DMS79 (cell line): Measurements from ENCODE around the gene PRSS1.
"Not testable (repeated sequence)": the region's sequence is repeated elsewhere in the genome, so short reads cannot be mapped to it uniquely, and the experiment has no call there.

Source experiments
- DNase-seq: peaks from one replicate; lab custom pipeline; 2025; lab: John Stamatoyannopoulos, UW

PRSS1 gene

DNA sequence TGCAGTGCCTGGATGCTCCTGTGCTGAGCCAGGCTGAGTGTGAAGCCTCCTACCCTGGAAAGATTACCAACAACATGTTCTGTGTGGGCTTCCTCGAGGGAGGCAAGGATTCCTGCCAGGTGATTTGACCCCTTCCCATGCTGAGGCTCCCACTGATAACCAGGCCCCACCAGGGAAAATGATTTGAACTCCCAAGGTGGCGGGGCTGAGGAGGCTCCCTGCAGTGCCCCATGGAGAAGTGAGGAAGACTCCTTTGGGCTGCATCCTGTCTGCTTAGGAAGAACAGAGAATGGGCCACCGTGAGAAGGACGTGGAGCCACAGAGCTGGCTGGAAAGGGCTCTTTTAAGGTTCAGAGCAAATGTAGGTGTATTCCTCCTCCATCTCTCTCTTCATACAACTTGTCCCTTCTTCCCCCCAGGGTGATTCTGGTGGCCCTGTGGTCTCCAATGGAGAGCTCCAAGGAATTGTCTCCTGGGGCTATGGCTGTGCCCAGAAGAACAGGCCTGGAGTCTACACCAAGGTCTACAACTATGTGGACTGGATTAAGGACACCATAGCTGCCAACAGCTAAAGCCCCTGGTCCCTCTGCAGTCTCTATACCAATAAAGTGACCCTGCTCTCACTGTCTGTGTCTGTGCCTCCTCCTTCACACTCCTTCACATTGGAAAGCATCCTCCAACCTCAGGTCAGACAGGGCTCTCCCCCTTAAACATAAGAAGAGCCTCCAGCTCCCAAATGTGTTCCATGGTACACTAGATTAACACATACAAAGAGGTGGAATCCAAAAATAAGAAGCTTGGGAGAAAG, 24.9 kb downstream of the PRSS1 start:
- no peak for DNase-seq

DNA sequence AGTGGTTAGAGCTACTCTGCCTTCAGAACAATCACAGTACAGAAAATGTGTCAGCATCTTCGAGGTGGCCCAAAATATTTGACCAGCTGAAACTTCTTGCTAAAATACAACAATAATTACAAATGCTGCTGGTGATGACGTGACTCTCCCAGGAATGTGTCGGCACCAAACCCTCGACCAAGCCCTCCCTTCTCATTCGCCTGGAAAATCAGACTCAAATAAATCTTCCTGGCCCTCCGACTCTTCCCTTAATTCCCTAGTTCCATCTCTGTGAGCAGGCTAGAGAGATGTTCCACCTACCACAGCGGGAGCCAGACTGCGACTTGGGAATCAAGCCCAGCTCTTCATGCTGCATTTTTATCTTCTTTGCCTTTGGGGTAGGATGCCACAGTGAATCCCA, 25.6 kb downstream of the PRSS1 start:
- no peak for DNase-seq

DNA sequence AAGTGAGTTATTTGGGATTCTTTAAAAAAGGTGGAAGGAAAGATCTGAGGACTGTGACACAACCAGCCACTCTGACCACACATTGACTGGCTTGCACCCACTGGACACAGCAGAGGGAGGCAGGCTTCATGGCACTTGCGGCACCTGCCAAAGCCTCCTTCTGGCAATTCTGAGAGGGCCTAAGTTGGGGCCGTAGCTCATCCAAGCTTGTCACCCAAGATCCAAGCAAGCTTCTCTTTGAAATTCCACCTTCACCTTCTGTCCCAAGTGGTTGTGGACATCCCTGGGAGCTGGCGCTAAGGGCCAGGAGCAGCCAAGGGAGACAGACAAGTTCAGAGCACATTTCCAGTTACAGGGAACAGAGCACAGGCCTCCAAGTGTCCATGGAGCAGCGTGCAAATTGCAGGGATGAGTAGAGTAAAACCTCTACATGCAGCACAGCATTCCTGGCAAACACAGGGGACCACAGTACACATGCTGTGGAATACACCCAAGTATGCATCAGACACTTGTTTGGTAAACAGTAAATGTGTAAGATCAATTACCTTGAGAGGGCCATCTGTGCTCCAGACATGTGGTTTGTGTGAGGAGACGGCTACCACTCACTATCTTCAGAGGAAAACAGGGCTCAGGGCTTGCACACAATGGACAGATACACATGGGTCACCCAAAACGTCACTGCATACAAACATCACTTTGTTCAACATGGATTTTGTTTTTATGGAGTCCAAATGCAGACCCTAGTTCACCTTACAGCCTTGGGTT, 26.3 kb downstream of the PRSS1 start:
- not testable (repeated sequence) for DNase-seq

DNA sequence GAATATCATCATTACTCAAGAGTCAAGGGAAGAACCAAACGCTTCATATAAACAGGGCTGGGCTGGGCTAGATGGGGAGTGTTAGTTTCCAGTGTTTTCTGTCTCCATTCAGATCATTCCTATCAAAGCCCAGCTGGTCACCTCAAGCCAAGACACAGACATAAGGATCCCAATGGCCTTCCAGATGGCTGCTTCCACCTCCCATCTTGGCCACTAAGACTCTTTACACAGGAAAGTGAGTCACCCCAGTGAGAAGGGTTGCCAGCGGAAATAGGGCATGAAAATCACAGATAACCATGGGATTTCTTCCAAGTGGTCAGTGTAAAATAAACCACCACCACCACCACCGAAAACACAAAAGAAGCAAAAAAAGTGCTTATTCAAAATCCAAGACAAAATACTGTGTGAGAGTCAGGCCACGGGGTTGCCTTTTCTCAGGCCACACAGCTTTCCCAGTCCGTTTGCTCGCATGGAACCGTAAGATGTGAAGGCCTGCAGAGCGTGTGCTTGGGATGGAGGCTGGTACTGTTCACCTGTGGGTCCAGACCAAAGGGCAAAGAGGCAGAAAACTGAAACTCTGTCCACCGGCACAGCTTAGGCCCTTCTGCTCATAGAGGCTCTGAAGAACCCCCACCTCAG, 27.1 kb downstream of the PRSS1 start:
- no peak for DNase-seq

DNA sequence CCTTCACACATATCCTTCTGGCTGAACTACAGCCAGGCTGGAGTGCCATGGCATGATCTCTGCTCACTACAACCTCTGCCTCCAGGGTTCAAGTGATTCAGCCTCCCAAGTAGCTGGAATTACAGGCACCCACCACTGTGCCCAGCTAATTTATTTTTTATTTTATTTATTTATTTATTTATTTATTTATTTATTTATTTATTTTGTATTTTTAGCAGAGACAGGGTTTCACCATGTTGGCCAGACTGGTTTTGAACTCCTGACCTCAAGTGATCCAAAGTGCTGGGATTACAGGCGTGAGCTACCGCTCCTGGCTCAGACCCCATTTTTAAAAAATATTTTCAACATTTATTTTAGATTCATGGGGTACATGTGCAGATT, 27.6 kb downstream of the PRSS1 start:
- DNase-seq: not testable (repeated sequence)

DNA sequence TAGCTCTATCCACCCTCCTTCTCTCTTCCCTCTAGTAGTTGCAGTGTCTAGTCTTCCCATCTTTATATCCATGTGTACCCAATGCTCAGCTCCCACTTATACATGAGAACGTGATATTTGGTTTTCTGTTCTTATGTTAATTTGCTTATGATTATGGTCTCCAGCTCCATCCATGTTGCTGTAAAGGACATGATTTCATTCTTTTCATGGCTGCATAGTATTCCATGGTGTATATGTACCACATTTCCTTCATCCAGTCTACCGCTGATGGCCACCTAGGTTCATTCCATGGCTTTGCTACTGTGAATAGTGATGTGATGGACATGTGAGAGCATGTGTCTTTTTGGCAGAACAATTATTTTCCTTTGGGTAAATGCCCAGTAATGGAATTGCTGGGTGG, 28.0 kb downstream of the PRSS1 start:
- no peak for DNase-seq

DNA sequence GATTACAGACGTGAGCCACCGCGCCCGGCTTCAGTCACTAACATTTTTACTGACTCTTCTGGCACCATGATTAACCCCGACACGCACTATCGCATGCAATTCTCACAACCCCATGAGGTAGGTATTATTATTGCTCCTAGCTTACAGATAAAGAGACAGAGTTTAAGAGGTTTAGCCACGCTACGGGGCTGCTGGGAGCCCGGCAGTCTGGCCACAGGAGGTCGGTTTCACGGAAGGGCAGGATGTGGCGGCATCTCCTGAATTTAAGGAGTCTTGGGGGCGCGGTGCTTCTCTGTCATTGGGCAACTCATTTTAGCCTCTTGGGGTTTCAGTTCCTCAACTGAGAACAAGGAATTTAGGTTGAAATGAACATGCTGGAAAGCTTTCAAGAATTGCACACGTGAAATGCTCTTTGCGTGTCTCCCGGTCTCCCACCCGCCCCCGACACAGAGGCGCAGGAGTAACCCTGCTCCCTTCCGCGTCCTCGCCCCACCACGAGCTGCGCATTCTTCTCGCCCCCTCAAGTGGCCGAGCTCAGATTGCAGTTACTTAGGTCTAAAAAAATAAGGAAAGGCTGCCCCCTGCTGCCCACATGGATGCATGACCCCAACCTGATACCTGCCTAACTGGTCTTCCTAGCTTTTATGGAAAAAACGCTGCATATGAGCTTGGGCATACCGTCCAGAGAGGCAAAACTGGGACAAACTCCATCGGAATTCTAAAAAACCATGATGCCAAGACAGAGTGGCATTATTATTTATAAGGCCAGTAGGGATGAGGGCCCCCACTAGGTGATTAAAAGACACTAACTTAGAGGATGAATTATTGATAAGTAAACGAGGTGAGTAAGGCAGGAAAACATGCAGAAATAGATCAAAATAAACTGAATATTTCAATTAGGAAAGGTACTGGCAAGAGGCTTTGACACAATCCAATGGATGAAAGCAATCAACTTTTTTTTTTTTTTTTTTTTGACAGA, 33.9 kb downstream of the PRSS1 start:
- peak; percentile 85 for DNase-seq

DNA sequence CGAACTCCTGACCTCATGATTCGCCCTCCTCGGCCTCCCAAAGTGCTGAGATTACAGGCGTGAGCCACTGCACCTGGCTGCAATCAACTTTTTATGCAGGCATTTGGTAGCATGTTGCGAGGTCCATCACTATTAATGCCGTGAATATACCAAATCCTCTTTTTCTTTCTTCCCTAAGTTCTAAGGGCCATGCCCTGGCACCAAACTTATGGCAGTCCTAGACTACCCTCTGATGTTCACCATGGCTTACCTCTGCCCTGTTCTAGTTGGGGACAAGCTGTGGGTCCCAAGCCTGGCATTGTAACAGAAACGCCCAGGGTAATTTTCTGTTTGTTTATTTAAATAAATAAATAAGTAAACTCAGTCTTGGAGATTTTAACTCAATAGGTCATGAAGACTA, 34.8 kb downstream of the PRSS1 start:
- DNase-seq: no peak

DNA sequence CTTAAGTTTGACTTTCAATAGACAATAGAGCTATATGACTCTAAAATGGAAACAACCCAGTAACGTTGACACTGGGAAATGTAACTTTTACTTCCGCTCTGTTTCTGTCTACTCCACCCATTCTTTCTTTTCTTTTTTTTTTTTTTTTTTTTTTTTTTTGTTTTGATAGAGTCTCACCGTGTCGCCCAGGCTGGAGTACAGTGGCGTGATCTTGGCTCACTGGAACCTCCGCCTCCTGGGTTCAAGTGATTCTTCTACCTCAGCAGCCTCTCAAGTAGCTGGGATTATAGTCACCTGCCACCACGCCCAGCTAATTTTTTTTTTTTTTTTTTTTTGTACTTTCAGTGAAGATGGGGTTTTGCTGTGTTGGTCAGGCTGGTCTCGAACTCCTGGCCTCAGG, 35.4 kb downstream of the PRSS1 start:
- DNase-seq: no peak

DNA sequence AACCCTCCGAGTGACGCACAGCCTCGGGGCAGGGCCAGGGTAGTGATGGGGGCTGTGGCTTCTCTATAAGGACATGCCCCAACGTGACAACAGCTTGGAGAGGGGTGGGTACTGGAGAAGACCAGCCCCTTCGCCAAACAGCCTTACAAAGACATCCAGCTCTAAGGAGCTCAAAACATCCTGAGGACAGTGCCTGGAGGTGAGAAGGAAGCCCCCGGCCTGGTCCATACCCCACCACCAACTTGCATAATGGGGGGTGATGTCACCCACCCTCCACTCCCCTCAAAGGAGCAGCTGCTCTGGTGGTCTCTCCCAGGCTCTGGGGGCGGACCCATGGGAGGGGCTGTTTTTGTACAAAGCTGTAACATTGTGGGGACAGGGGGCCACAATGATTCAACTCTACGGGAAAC, 36.6 kb downstream of the PRSS1 start:
- DNase-seq: no peak

DNA sequence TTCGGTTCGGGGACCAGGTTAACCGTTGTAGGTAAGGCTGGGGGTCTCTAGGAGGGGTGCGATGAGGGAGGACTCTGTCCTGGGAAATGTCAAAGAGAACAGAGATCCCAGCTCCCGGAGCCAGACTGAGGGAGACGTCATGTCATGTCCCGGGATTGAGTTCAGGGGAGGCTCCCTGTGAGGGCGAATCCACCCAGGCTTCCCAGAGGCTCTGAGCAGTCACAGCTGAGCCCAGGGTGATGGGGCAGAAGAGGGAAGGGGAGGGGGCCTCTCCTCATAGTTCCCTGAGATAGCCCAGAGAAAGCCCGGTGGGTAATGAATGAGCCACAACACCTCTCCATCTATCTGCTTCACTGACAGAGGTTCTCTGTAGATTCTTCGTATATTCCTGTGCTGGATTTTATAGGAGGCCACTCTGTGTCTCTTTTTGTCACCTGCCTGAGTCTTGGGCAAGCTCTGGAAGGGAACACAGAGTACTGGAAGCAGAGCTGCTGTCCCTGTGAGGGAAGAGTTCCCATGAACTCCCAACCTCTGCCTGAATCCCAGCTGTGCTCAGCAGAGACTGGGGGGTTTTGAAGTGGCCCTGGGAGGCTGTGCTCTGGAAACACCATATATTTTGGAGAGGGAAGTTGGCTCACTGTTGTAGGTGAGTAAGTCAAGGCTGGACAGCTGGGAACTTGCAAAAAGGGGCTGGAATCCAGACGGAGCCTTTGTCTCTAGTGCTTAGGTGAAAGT, 37.9 kb downstream of the PRSS1 start:
- no peak for DNase-seq

DNA sequence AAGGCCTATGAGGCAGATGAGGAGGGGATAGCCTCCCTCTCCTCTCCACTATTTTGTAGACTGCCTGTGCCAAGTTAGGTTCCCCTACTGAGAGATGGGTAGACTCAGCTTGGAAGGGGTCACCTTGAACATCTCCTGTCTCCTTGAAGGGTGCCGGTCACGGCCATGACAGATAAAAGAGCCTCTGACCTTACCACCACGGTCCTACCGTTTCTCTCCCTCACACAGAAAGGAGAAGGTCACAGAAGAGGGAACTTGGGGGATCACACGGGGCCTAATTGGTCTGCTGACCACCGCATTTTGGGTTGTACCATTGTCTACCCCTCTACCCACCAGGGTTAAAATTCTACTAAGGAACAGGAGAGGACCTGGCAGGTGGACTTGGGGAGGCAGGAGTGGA, 38.5 kb downstream of the PRSS1 start:
- no peak for DNase-seq

DNA sequence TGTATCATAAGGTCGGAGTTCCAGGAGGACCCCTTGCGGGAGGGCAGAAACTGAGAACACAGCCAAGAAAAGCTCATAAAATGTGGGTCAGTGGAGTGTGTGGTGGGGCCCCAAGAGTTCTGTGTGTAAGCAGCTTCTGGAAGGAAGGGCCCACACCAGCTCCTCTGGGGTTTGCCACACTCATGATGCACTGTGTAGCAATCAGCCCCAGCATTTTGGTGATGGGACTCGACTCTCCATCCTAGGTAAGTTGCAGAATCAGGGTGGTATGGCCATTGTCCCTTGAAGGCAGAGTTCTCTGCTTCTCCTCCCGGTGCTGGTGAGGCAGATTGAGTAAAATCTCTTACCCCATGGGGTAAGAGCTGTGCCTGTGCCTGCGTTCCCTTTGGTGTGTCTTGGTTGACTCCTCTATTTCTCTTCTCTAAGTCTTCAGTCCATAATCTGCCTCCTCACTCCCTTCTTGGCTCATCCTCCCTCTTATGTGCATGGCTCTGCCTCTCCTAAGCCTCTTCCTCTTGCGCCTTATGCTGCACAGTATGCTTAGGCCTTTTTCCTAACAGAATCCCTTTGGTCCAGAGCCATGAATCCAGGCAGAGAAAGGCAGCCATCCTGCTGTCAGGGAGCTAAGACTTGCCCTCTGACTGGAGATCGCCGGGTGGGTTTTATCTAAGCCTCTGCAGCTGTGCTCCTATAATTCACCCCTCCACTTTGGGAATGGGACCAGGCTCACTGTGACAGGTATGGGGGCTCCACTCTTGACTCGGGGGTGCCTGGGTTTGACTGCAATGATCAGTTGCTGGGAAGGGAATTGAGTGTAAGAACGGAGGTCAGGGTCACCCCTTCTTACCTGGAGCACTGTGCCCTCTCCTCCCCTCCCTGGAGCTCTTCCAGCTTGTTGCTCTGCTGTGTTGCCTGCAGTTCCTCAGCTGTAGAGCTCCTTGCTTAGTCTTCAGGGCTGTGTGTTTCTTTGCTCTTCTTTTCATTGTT, 39.3 kb downstream of the PRSS1 start:
- DNase-seq: no peak

DNA sequence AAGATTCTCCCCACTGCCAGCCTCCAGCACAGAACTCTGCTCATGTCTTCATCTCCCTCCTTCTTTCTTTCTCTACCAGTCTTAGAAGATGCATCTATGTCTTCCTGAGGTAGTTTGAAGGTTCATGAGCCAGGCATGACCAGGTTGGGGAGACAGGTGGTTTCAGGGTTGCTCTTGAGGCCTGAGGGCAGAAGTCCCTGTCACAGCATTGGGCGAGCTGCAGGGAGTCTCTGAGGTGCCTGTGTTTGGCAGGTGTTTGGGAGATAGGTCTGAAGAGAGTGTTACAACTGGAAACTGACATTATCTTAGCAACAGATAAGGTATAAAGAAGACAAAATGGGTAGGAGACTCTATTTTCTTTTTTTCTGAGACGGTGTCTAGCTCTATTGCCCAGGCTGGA, 40.2 kb downstream of the PRSS1 start:
- DNase-seq: no peak

DNA sequence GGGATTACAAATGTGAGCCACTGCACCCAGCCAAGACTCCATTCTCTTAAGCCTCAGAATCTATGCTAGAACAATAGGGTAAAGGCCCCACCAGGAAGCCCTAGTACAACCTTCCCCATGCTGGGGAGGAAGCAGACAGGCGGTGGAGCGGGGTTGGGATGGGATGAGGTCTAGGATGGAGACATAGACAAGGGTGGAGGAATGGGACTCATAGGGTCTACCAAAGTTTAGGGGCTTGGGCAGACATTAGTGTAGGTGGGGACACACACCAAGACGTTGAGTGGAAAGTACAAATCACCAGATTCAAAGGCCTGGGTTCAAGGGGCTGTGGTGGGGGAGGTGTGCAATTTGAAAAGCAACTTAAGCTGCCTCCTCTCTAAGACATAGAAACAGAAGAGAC, 40.8 kb downstream of the PRSS1 start:
- no peak for DNase-seq

DNA sequence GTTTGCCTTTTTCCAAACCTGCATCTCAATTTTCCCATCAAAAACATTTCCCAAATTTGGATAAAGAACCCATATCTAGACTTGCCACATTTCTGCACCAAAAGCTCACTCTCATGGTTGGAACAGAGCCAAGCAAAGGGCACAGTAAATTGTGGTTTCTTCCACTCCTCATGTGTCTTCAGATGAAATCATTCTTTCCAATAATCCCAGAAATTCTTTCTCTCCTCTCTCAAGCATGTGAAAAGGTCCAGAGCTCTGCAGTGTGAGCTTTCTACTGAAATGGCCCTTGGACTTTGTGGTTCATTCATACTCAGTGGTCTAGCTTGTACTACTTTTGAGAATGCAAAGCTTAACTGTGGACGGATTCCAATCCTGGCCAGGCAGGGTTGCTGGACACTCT, 41.3 kb downstream of the PRSS1 start:
- DNase-seq: no peak

DNA sequence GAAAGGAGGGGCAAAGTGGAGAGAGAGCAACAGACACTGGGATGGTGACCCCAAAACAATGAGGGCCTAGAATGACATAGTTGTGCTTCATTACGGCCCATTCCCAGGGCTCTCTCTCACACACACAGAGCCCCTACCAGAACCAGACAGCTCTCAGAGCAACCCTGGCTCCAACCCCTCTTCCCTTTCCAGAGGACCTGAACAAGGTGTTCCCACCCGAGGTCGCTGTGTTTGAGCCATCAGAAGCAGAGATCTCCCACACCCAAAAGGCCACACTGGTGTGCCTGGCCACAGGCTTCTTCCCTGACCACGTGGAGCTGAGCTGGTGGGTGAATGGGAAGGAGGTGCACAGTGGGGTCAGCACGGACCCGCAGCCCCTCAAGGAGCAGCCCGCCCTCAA, 42.2 kb downstream of the PRSS1 start:
- DNase-seq: no peak

DNA sequence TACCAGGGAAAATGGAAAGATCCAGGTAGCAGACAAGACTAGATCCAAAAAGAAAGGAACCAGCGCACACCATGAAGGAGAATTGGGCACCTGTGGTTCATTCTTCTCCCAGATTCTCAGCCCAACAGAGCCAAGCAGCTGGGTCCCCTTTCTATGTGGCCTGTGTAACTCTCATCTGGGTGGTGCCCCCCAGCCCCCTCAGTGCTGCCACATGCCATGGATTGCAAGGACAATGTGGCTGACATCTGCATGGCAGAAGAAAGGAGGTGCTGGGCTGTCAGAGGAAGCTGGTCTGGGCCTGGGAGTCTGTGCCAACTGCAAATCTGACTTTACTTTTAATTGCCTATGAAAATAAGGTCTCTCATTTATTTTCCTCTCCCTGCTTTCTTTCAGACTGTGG, 42.9 kb downstream of the PRSS1 start:
- no peak for DNase-seq

DNA sequence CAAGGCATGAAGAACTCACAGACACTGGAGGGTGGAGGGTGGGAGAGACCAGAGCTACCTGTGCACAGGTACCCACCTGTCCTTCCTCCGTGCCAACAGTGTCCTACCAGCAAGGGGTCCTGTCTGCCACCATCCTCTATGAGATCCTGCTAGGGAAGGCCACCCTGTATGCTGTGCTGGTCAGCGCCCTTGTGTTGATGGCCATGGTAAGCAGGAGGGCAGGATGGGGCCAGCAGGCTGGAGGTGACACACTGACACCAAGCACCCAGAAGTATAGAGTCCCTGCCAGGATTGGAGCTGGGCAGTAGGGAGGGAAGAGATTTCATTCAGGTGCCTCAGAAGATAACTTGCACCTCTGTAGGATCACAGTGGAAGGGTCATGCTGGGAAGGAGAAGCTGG, 43.3 kb downstream of the PRSS1 start:
- DNase-seq: no peak

DNA sequence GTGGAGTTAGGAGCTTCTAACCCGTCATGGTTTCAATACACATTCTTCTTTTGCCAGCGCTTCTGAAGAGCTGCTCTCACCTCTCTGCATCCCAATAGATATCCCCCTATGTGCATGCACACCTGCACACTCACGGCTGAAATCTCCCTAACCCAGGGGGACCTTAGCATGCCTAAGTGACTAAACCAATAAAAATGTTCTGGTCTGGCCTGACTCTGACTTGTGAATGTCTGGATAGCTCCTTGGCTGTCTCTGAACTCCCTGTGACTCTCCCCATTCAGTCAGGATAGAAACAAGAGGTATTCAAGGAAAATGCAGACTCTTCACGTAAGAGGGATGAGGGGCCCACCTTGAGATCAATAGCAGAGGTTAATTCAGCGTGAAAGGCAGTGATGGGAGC, 43.9 kb downstream of the PRSS1 start:
- no peak for DNase-seq
